ENCODE results near the gene TTC23. TPM values are rescaled to one million over a fixed set of nuclear protein-coding genes. Genes with fewer than 3 reads are reported as not detected.
"Not testable (repeated sequence)": the region's sequence is repeated elsewhere in the genome, so short reads cannot be mapped to it uniquely, and the experiment has no call there.

Gene TTC23
- total RNA-seq, 1 donor from 2014 or later, result 12.1 TPM

DNA sequence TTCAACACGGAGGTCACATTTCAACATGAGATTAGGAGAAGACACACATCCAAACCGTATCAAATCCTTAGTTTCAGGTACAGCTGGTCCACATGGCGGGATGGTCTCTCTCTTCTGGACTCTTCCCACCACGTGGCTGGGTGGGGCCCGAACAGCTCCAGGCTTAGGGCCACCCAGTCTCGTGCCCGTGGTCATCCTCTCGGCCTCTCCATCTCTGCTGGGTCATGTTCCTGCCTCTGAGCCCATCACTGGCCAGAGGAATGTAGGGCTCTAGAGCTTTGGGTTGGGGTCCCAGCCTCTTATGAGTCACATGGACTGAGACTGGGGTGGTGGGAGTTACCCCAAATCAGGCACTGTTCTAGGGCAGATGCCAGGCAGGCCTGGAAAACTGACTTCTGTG is 132.3 kb downstream of the TTC23 start:
- DNase-seq (ENCODE audit: low read depth), result no peak
- TF ChIP-seq, protein P1, sequence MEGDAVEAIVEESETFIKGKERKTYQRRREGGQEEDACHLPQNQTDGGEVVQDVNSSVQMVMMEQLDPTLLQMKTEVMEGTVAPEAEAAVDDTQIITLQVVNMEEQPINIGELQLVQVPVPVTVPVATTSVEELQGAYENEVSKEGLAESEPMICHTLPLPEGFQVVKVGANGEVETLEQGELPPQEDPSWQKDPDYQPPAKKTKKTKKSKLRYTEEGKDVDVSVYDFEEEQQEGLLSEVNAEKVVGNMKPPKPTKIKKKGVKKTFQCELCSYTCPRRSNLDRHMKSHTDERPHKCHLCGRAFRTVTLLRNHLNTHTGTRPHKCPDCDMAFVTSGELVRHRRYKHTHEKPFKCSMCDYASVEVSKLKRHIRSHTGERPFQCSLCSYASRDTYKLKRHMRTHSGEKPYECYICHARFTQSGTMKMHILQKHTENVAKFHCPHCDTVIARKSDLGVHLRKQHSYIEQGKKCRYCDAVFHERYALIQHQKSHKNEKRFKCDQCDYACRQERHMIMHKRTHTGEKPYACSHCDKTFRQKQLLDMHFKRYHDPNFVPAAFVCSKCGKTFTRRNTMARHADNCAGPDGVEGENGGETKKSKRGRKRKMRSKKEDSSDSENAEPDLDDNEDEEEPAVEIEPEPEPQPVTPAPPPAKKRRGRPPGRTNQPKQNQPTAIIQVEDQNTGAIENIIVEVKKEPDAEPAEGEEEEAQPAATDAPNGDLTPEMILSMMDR (conservative IDR thresholded peaks at IDR 0.05; ENCODE audit: low read depth, low read length), result no peak
- no peak overlapping the region for H3K4me3 ChIP-seq (ENCODE audit: low read depth, low read length)

DNA sequence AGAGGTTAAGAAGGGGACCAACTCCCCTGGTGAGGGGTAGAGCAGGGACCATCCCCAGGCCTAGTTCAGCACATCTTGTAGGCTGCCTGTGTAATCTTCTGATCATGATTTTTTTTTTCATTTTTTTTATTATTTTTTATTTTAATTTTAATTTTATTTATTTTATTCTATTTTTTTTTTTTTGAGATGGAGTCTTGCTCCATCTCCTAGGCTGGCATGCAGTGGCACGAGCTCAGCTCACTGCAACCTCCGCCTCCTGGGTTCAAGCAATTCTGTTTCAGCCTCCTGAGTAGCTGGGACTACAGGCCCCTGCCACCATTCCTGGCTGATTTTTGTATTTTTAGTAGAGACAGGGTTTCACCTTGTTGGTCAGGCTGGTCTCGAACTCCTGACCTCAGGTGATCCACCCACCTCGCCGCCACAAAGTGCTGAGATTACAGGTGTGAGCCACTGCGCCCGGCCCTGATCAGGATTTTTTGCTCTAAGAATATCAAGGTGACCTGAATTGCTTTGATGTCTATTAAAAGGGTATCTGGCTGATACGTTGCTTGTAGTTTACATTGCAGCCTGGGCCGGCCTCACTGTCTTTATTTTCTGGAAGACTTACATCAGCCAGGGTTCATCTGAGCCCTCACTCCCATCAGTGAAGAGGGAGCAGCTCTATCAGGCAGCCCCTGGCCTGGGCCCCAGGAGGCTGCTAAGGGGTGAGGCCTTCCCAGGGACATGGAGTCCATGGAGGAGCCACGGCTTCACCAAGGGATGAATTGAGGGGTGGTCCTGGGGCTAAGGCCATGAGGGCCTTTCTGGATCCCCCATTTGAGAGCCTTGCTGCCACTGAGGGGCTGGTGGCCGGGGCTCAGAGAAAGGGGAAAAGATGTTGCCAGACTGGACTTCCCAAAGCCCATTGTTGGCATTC is 133.8 kb downstream of the TTC23 start:
- TF ChIP-seq, protein P1 (conservative IDR thresholded peaks at IDR 0.05; ENCODE audit: low read depth, low read length), result no peak
- DNase-seq (ENCODE audit: low read depth), result no peak
- no peak overlapping the region for H3K4me3 ChIP-seq (ENCODE audit: low read depth, low read length)

- DNase-seq (ENCODE audit: low read depth), result no peak
- no peak overlapping the region for H3K4me3 ChIP-seq (ENCODE audit: low read depth, low read length)
- TF ChIP-seq, protein P1 (conservative IDR thresholded peaks at IDR 0.05; ENCODE audit: low read depth, low read length), result no peak
Observed at GRCh38 chr15:99114511-99115299, 134.7 kb downstream of the TTC23 start.

DNA sequence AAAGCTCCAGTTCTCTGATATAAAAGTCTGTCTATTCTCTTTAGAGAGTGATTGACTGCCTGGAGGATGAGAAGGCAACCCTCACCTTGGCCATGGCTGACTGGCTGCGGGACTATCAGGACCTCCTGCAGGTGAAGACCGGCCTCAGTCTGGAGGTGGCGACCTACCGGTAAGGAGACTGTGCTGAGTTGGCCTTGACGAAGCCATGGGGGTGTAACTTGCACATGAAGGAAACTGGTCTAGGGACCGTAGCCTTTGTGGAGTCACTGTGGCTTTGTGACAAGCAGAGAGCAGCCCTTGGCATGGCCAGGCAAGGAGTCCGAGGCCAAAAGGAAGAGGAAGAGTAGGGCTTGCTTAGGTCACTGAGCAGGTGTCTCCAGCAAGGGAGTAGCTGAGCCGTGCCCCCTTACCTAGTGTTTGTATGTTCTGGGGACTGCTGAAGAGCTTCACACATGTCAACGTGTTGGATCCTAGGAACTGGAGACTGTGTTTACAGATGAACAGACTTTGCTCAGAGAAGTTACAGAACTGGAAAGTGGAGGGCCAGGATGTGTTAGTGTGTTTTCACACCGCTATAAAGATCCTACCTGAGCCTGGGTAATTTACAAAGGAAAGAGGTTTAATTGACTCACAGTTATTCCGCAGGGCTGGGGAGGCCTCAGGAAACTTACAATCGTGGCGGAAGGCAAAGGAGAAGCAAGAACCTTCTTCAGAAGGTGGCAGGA is 135.7 kb downstream of the TTC23 start:
- DNase-seq (ENCODE audit: low read depth), result no peak
- TF ChIP-seq, protein P1 (conservative IDR thresholded peaks at IDR 0.05; ENCODE audit: low read depth, low read length), result no peak

DNA sequence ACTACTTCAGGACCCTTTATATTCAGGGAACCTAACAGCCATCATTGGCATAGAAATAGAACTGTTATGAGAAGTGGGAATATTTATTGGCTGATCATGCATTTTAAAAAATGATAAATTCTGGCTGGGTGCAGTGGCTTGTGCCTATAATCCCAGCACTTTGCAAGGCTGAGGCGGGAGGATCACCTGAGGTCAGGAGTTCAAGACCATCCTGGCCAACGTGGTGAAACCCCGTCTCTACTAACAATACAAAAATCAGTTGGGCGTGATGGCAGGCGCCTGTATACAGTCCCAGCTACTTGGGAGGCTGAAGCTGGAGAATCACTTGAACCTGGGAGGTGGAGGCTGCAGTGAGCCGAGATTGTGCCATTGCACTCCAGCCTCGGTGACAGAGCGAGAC is 137.7 kb downstream of the TTC23 start:
- DNase-seq (ENCODE audit: low read depth); H3K4me3 ChIP-seq (ENCODE audit: low read depth, low read length): not testable (repeated sequence)

More for the DNA sequence above, 135.7 kb downstream of the TTC23 start:
- H3K4me3 ChIP-seq (ENCODE audit: low read depth, low read length), result no peak overlapping the region

- H3K4me3 ChIP-seq (ENCODE audit: low read depth, low read length), result no peak overlapping the region
- DNase-seq (ENCODE audit: low read depth), result no peak
- TF ChIP-seq, protein P1 (conservative IDR thresholded peaks at IDR 0.05; ENCODE audit: low read depth, low read length), result no peak
Observed at GRCh38 chr15:99110581-99111320, 138.6 kb downstream of the TTC23 start.
